ENCODE measurements around the gene DDIT3.

DNA sequence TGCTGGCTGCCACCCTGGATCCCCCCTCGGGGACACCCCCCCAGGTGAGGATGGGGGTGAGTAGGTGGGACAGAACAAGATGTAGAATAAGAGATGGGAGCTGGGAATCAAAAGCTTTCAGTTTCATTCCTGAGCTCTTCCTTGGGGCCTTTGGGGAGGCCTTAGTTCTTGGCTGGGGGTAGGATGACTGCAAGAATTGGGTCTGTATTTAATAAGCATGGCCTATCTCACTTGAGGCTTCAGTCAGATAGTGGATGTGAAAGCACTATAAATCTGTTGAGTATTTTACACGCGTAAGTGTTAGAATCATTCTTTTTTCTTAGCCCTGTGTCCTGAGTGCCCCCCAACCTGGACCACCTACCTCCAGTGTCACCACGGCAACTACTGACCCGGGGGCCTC is 6.9 kb upstream of the DDIT3 start:
- TF ChIP-seq, protein P1, sequence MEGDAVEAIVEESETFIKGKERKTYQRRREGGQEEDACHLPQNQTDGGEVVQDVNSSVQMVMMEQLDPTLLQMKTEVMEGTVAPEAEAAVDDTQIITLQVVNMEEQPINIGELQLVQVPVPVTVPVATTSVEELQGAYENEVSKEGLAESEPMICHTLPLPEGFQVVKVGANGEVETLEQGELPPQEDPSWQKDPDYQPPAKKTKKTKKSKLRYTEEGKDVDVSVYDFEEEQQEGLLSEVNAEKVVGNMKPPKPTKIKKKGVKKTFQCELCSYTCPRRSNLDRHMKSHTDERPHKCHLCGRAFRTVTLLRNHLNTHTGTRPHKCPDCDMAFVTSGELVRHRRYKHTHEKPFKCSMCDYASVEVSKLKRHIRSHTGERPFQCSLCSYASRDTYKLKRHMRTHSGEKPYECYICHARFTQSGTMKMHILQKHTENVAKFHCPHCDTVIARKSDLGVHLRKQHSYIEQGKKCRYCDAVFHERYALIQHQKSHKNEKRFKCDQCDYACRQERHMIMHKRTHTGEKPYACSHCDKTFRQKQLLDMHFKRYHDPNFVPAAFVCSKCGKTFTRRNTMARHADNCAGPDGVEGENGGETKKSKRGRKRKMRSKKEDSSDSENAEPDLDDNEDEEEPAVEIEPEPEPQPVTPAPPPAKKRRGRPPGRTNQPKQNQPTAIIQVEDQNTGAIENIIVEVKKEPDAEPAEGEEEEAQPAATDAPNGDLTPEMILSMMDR (conservative IDR thresholded peaks at IDR 0.05; ENCODE audit: low read depth, low read length) = no peak
- no peak for TF ChIP-seq POLR2A (IDR thresholded peaks at IDR 0.05; ENCODE audit: low read depth, low read length)
- TF ChIP-seq SMC3 (IDR thresholded peaks at IDR 0.05; ENCODE audit: low read depth, low read length) = no peak
- no peak for TF ChIP-seq RCOR1 (IDR thresholded peaks at IDR 0.05; ENCODE audit: insufficient replicate concordance, low read length)
- TF ChIP-seq RAD21 (IDR thresholded peaks at IDR 0.05; ENCODE audit: low read length) = no peak
- TF ChIP-seq NFE2L2 (IDR thresholded peaks at IDR 0.05; ENCODE audit: low read depth, low read length) = no peak

Measured in IMR-90 (cell line).